T-helper 22 cell (primary cell): ENCODE data around the gene TEX264.
"Not testable (repeated sequence)": the region's sequence is repeated elsewhere in the genome, so short reads cannot be mapped to it uniquely, and the experiment has no call there.

Experiments
- DNase-seq: peaks from one replicate; pipeline ENCODE4 v3.0.0-alpha.2; 2020; ENCODE audit warnings: low read depth

TEX264 gene

GRCh38 chr3:51670823-51671733 lies at the start of gene TEX264:
TEX264 (plus strand) TSS chr3:51671252; CDS start chr3:51674305, 3,053 bp downstream.
- DNase-seq, result peak; percentile 92

- DNase-seq, result no peak
Measured at GRCh38 chr3:51622413-51622812, 48.6 kb upstream of the TEX264 start.

GRCh38 chr3:51622868-51623267 lies 48.2 kb upstream of the TEX264 start:
- no peak for DNase-seq

GRCh38 chr3:51630513-51630912 lies 40.5 kb upstream of the TEX264 start:
- no peak for DNase-seq

- DNase-seq, result no peak
Measured at GRCh38 chr3:51637144-51637940, 33.7 kb upstream of the TEX264 start.

- no peak for DNase-seq
Measured at GRCh38 chr3:51637941-51638471, 33.0 kb upstream of the TEX264 start.

GRCh38 chr3:51642462-51642861 lies 28.6 kb upstream of the TEX264 start:
- DNase-seq, result no peak

GRCh38 chr3:51646091-51646490 lies 25.0 kb upstream of the TEX264 start:
- DNase-seq, result no peak

GRCh38 chr3:51652103-51652502 lies 18.9 kb upstream of the TEX264 start:
- not testable (repeated sequence) for DNase-seq

GRCh38 chr3:51653409-51653808 lies 17.6 kb upstream of the TEX264 start:
- not testable (repeated sequence) for DNase-seq

- no peak for DNase-seq
Measured at GRCh38 chr3:51657234-51657633, 13.8 kb upstream of the TEX264 start.

- DNase-seq, result no peak
Measured at GRCh38 chr3:51659942-51660341, 11.1 kb upstream of the TEX264 start.

- DNase-seq, result no peak
Measured at GRCh38 chr3:51662456-51662855, 8.6 kb upstream of the TEX264 start.

- no peak for DNase-seq
Measured at GRCh38 chr3:51668756-51669155, 2.3 kb upstream of the TEX264 start.

GRCh38 chr3:51669241-51670052 lies 1.6 kb upstream of the TEX264 start:
- peak; percentile 63 for DNase-seq

GRCh38 chr3:51670053-51670822 lies 814 bp upstream of the TEX264 start:
- DNase-seq, result peak; percentile 57

GRCh38 chr3:51671734-51672475 lies 853 bp downstream of the TEX264 start:
- DNase-seq, result peak; percentile 41

- DNase-seq, result no peak
Measured at GRCh38 chr3:51673181-51673801, 2.2 kb downstream of the TEX264 start.

- no peak for DNase-seq
Measured at GRCh38 chr3:51673802-51674654, 3.0 kb downstream of the TEX264 start.
